IMR-90 (cell line): ENCODE measurements around the gene ERC2. TPM values are rescaled to one million over a fixed set of nuclear protein-coding genes. Genes with fewer than 3 reads are reported as not detected.

ENCODE experiments used
- ATAC-seq: fragments of 200-7000 bp; cut with Tn5 transposase; 2 replicates; pipeline ENCODE4 v1.9.1; 2020; ENCODE audit warnings: low read depth, mild to moderate bottlenecking, moderate library complexity
- BruUV-seq: library from RNA; stranded (reverse); fragments of 400-500 nt; replicated peaks from 2 replicates; lab custom pipeline; 2021; lab: Mats Ljungman, UMichigan
- CTCF ChIA-PET: fragments of 300-600 bp; formaldehyde crosslinking; extraction: SDS; loops from one replicate; lab custom pipeline; 2021; ENCODE audit warnings: antibody characterized with exemption; lab: Yijun Ruan, JAX
- POLR2A ChIA-PET: fragments of 300-600 bp; sonication (Branson Sonifier 250); formaldehyde crosslinking; loops from one replicate; lab custom pipeline; 2022; ENCODE audit warnings: antibody characterized with exemption; ENCODE audit not compliant: unreplicated experiment; lab: Charles Lee
- DNase-seq: peaks from one replicate; pipeline ENCODE4 v3.0.0; 2013
- H2AFZ ChIP-seq: replicated peaks from 2 replicates; pipeline ENCODE3; 2013; ENCODE audit warnings: low read length, mild to moderate bottlenecking; ENCODE audit not compliant: poor library complexity
- H2AK5ac ChIP-seq: 2 replicates; pipeline ENCODE4 v1.6.1; 2013; ENCODE audit warnings: low read depth, low read length, inconsistent platforms
- H2AK9ac ChIP-seq: replicated peaks from 2 replicates; pipeline ENCODE3; 2013; ENCODE audit warnings: mild to moderate bottlenecking, low read depth, low read length, moderate library complexity; ENCODE audit not compliant: poor library complexity
- H2BK120ac ChIP-seq: 2 replicates; pipeline ENCODE4 v1.6.1; 2013; ENCODE audit warnings: low read depth, low read length, inconsistent platforms
- H2BK15ac ChIP-seq: 3 replicates; pipeline ENCODE4 v1.6.1; 2013; ENCODE audit warnings: low read depth, low read length, inconsistent platforms
- H2BK20ac ChIP-seq: 2 replicates; pipeline ENCODE4 v1.6.1; 2013; ENCODE audit warnings: low read depth, mild to moderate bottlenecking, inconsistent platforms, low read length, moderate library complexity
- H2BK5ac ChIP-seq: 2 replicates; pipeline ENCODE4 v1.6.1; 2013; ENCODE audit warnings: mild to moderate bottlenecking, low read depth, low read length, inconsistent platforms; ENCODE audit not compliant: poor library complexity, severe bottlenecking
- H3K14ac ChIP-seq: replicated peaks from 2 replicates; pipeline ENCODE4 v1.6.1; 2013; ENCODE audit warnings: low read depth, low read length, inconsistent platforms
- H3K18ac ChIP-seq: 2 replicates; pipeline ENCODE4 v1.6.1; 2013; ENCODE audit warnings: low read depth, low read length, control low read depth
- H3K23ac ChIP-seq: 2 replicates; pipeline ENCODE4 v1.6.1; 2013; ENCODE audit warnings: low read depth, low read length, inconsistent platforms
- H3K27ac ChIP-seq: 2 replicates; pipeline ENCODE4 v1.5.1; 2013; ENCODE audit warnings: mild to moderate bottlenecking, control low read depth, low read length; ENCODE audit not compliant: insufficient read depth
- H3K27me3 ChIP-seq: 2 replicates; pipeline ENCODE4 v1.6.1; 2013; ENCODE audit warnings: low read length; ENCODE audit not compliant: control insufficient read depth, insufficient read depth
- H3K36me3 ChIP-seq: 2 replicates; pipeline ENCODE4 v1.6.1; 2013; ENCODE audit warnings: low read length, mixed read lengths; ENCODE audit not compliant: control insufficient read depth, insufficient read depth
- H3K4ac ChIP-seq: 2 replicates; pipeline ENCODE4 v1.6.1; 2013; ENCODE audit warnings: low read depth, low read length, inconsistent platforms
- H3K4me1 ChIP-seq: 2 replicates; pipeline ENCODE4 v1.6.1; 2013; ENCODE audit warnings: low read length, mixed read lengths; ENCODE audit not compliant: control insufficient read depth, insufficient read depth
- H3K4me2 ChIP-seq: 2 replicates; pipeline ENCODE4 v1.6.1; 2013; ENCODE audit warnings: low read depth, mild to moderate bottlenecking, control low read depth, low read length, moderate library complexity
- H3K4me3 ChIP-seq: 2 replicates; pipeline ENCODE4 v1.5.1; 2013; ENCODE audit warnings: low read depth, mild to moderate bottlenecking, control low read depth, low read length, moderate library complexity; ENCODE audit not compliant: insufficient read depth
- H3K56ac ChIP-seq: 2 replicates; pipeline ENCODE4 v1.6.1; 2013; ENCODE audit warnings: low read length, inconsistent platforms; ENCODE audit not compliant: insufficient read depth; ENCODE audit errors: extremely low read depth
- H3K79me1 ChIP-seq, 2 experiments: 2 replicates each; pipeline ENCODE4 v1.6.1; 2013; ENCODE audit warnings: low read length in 2 of 2, inconsistent platforms in 1 of 2, low read depth in 1 of 2
- H3K9ac ChIP-seq: 2 replicates; pipeline ENCODE4 v1.6.1; 2013; ENCODE audit warnings: low read depth, low read length, control low read depth
- H3K9me1 ChIP-seq: 2 replicates; pipeline ENCODE4 v1.6.1; 2013; ENCODE audit warnings: low read length, inconsistent platforms; ENCODE audit not compliant: insufficient read depth
- H3K9me3 ChIP-seq: 2 replicates; pipeline ENCODE4 v1.6.1; 2013; ENCODE audit warnings: low read length; ENCODE audit not compliant: control insufficient read depth, insufficient read depth
- H4K20me1 ChIP-seq: 2 replicates; pipeline ENCODE4 v1.6.1; 2013; ENCODE audit warnings: low read length, inconsistent platforms; ENCODE audit not compliant: insufficient read depth
- H4K5ac ChIP-seq: 2 replicates; pipeline ENCODE4 v1.6.1; 2013; ENCODE audit warnings: mild to moderate bottlenecking, low read depth, low read length, control low read depth
- H4K8ac ChIP-seq, 2 experiments: 2 replicates each; pipeline ENCODE4 v1.6.1; 2013; ENCODE audit warnings: low read depth in 2 of 2, low read length in 2 of 2, control low read depth in 1 of 2, inconsistent platforms in 1 of 2
- H4K91ac ChIP-seq: 2 replicates; pipeline ENCODE4 v1.6.1; 2013; ENCODE audit warnings: low read depth, low read length, inconsistent platforms; ENCODE audit not compliant: insufficient read depth
- MAFK ChIP-seq: IDR thresholded peaks from 2 replicates; pipeline ENCODE4 v1.6.1; 2012; ENCODE audit warnings: low read depth, low read length, improper control_type of control experiment
- WGBS, 2 experiments: methylation state at CpG; one replicate each; pipeline versions ENCODE4 v1.1.5 to v1.1.7; 2013; ENCODE audit warnings: missing lambda C conversion rate in 2 of 2; ENCODE audit not compliant: insufficient read length in 1 of 2; ENCODE audit errors: extremely low coverage in 2 of 2; 5-methylcytosine and 5-hydroxymethylcytosine counted together
- dilution Hi-C: fragments of 300-500 bp; cut with HindIII; formaldehyde crosslinking; loops from one replicate; pipeline ENCODE4 v1.14.3; 2018; ENCODE audit warnings: low sequenced_read_pairs; ENCODE audit not compliant: unreplicated experiment
- in situ Hi-C: fragments of 300-500 bp; cut with MboI; formaldehyde crosslinking; loops from 3 replicates; pipeline ENCODE4 v1.14.3; 2019; ENCODE audit warnings: low sequenced_read_pairs, inconsistent platforms, mixed read lengths
- intact Hi-C: fragments of 100-400 bp; cut with micrococcal nuclease; formaldehyde crosslinking; loops from 2 replicates; pipeline ENCODE4 v1.10.0; 2022
- polyA plus RNA-seq, 3 experiments: library from polyadenylated mRNA; depleted of rRNA; stranded (reverse); fragments of >200 nt; gene quantifications; 2 replicates each; pipeline ENCODE4 v1.2.3, GENCODE V29; 2012; ENCODE audit warnings: low replicate concordance in 1 of 3
- total RNA-seq: library from RNA; depleted of rRNA; stranded (reverse); fragments of >200 nt; gene quantifications from 2 replicates; pipeline ENCODE4 v1.2.3, GENCODE V29; 2012
- TF ChIP-seq, protein P1 (sequence below): fragments of 150-350 bp; IDR thresholded peaks from 2 replicates; pipeline ENCODE4 v1.6.1; 2017; ENCODE audit warnings: mild to moderate bottlenecking, antibody characterized with exemption, low read length, low read depth

Gene ERC2
- total and polyA plus RNA-seq, 2 of the 4 experiments (the other 2 are of a cell fraction): 0.17 to 0.18 TPM

GRCh38 chr3:55555873-55556618 lies 912.2 kb downstream of the ERC2 start:
- intact Hi-C loops (loop anchor here (5.0 kb wide), 2 partner anchors 64 to 161 kb away; no protein-coding TSS in a partner anchor), dilution Hi-C loops (no loop called here), in situ Hi-C loops (no loop called here)
- Histone ChIP-seq H2AK5ac (peak overlapping the region; percentile 18; the same call in 1 of the 2 replicates), H4K8ac (no peak overlapping the region), H3K27ac (no peak overlapping the region), H2AFZ (peak overlapping the region; percentile 23), H3K4me1 (peaks cover 7% of the 10 kb centered on the region), H3K9ac (no peak overlapping the region), H2BK15ac (no peak overlapping the region; the same call in 2 of the 3 replicates), H3K14ac (peak overlapping the region; percentile 57; the same call in 1 of the 2 replicates), H3K56ac (no peak overlapping the region), H2AK9ac (peak overlapping the region; percentile 20), H3K9me3 (no peaks in the 10 kb centered on the region), H3K36me3 (no peaks in the 10 kb centered on the region), H2BK120ac (no peak overlapping the region; the same call in 1 of the 2 replicates), H4K20me1 (no peaks in the 10 kb centered on the region), H3K4ac (0 out of 2 replicates have a peak overlapping the region, but pooled peaks have one; percentile 17), H3K27me3 (no peaks in the 10 kb centered on the region), H2BK5ac (no peak overlapping the region), H2BK20ac (peak overlapping the region; percentile 8; the same call in 1 of the 2 replicates), H3K9me1 (peaks cover 10% of the 10 kb centered on the region; the same call in 1 of the 2 replicates), H4K91ac (no peak overlapping the region), H3K4me2 (no peak overlapping the region), H4K5ac (no peak overlapping the region), H3K79me1 (no peaks in the 10 kb centered on the region), H3K4me3 (no peak overlapping the region), H3K23ac (no peak overlapping the region), H3K18ac (no peak overlapping the region)
- TF ChIP-seq MAFK: no peak
- TF ChIP-seq, protein P1, sequence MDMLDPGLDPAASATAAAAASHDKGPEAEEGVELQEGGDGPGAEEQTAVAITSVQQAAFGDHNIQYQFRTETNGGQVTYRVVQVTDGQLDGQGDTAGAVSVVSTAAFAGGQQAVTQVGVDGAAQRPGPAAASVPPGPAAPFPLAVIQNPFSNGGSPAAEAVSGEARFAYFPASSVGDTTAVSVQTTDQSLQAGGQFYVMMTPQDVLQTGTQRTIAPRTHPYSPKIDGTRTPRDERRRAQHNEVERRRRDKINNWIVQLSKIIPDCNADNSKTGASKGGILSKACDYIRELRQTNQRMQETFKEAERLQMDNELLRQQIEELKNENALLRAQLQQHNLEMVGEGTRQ: peak; percentile 61
- DNase-seq (peak; percentile 23), ATAC-seq (peak; percentile 22)
- BruUV-seq: no TSS peak
- 60% methylated on average over 3 of the region's 6 CpGs; no CpG with 5 or more reads in 1 of the 2 experiments for WGBS, 2 experiments
- POLR2A ChIA-PET: no interaction called here
- CTCF ChIA-PET: interaction anchor here (1.1 kb wide), 1 partner anchor 33 kb away, joined by 4 read pairs; no protein-coding TSS in a partner anchor
